Smooth muscle cell (in vitro differentiated cells): ENCODE measurements around the gene IL18RAP. TPM values are rescaled to one million over a fixed set of nuclear protein-coding genes. Genes with fewer than 3 reads are reported as not detected.

Experiments
- DNase-seq: peaks from one replicate; lab custom pipeline; 2025; ENCODE audit not compliant: unreplicated experiment; lab: John Stamatoyannopoulos, UW
- H2AFZ ChIP-seq: fragments of 200-600 bp; sonication (generic); 2 replicates; pipeline ENCODE4 v1.6.0; 2016; ENCODE audit warnings: antibody characterized with exemption, low read depth, mild to moderate bottlenecking
- H3F3A ChIP-seq: fragments of 200-600 bp; sonication (generic); 2 replicates; pipeline ENCODE4 v1.6.0; 2017; ENCODE audit warnings: antibody characterized with exemption, low read depth
- H3K27ac ChIP-seq: fragments of 200-600 bp; sonication (generic); 2 replicates; pipeline ENCODE4 v1.5.1; 2016; ENCODE audit warnings: low read depth, mild to moderate bottlenecking
- H3K27me3 ChIP-seq: fragments of 200-600 bp; sonication (generic); 2 replicates; pipeline ENCODE4 v1.6.1; 2016; ENCODE audit warnings: low read depth, mild to moderate bottlenecking
- H3K36me3 ChIP-seq: fragments of 200-600 bp; sonication (generic); 2 replicates; pipeline ENCODE4 v1.5.1; 2016; ENCODE audit warnings: low read depth
- H3K4me1 ChIP-seq: fragments of 200-600 bp; sonication (generic); 2 replicates; pipeline ENCODE4 v1.5.1; 2016; ENCODE audit warnings: low read depth
- H3K4me2 ChIP-seq: fragments of 200-600 bp; sonication (generic); 2 replicates; pipeline ENCODE4 v1.6.0; 2016; ENCODE audit warnings: mild to moderate bottlenecking
- H3K4me3 ChIP-seq: fragments of 200-600 bp; sonication (generic); 2 replicates; pipeline ENCODE4 v1.5.1; 2016; ENCODE audit warnings: mild to moderate bottlenecking
- H3K79me2 ChIP-seq: fragments of 200-600 bp; sonication (generic); 2 replicates; pipeline ENCODE4 v1.6.0; 2016; ENCODE audit warnings: low read depth, mild to moderate bottlenecking
- H3K9ac ChIP-seq: fragments of 200-600 bp; sonication (generic); 2 replicates; pipeline ENCODE4 v1.6.0; 2016; ENCODE audit warnings: low read depth
- H3K9me3 ChIP-seq: fragments of 200-600 bp; sonication (generic); replicated peaks from 2 replicates; pipeline ENCODE4 v1.5.1; 2016; ENCODE audit warnings: low read depth
- H4K20me1 ChIP-seq: fragments of 200-600 bp; sonication (generic); 2 replicates; pipeline ENCODE4 v1.6.0; 2016; ENCODE audit warnings: low read depth
- WGBS: methylation state at CpG from one replicate; pipeline ENCODE4 v1.1.7; 2016; ENCODE audit warnings: low lambda C conversion rate; 5-methylcytosine and 5-hydroxymethylcytosine counted together
- polyA plus RNA-seq: library from polyadenylated mRNA; unstranded; fragments of >200 nt; fragmentation: Nextera tagmentation; extraction: Ambion mirVana; gene quantifications from 2 replicates; pipeline ENCODE4 v1.2.1, GENCODE V29; 2016
- total RNA-seq: library from RNA; depleted of rRNA; stranded (reverse); fragments of >200 nt; gene quantifications from 2 replicates; pipeline ENCODE4 v1.2.3, GENCODE V29; 2014
- TF ChIP-seq, protein P1 (sequence below): fragments of 200-600 bp; sonication (generic); IDR thresholded peaks from 2 replicates; pipeline ENCODE4 v1.5.1; 2017; ENCODE audit warnings: borderline replicate concordance, mild to moderate bottlenecking, antibody characterized with exemption; ENCODE audit not compliant: insufficient read depth, poor library complexity, severe bottlenecking

The IL18RAP gene
- total and polyA plus RNA-seq, 2 experiments from 2014 or later: not detected

GRCh38 chr2:102483086-102483485, 60.1 kb downstream of the IL18RAP start:
- TF ChIP-seq, protein P1, sequence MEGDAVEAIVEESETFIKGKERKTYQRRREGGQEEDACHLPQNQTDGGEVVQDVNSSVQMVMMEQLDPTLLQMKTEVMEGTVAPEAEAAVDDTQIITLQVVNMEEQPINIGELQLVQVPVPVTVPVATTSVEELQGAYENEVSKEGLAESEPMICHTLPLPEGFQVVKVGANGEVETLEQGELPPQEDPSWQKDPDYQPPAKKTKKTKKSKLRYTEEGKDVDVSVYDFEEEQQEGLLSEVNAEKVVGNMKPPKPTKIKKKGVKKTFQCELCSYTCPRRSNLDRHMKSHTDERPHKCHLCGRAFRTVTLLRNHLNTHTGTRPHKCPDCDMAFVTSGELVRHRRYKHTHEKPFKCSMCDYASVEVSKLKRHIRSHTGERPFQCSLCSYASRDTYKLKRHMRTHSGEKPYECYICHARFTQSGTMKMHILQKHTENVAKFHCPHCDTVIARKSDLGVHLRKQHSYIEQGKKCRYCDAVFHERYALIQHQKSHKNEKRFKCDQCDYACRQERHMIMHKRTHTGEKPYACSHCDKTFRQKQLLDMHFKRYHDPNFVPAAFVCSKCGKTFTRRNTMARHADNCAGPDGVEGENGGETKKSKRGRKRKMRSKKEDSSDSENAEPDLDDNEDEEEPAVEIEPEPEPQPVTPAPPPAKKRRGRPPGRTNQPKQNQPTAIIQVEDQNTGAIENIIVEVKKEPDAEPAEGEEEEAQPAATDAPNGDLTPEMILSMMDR: no peak
- Histone ChIP-seq H3F3A (no peaks in the 10 kb centered on the region), H3K36me3 (no peaks in the 10 kb centered on the region), H4K20me1 (no peaks in the 10 kb centered on the region), H3K27ac (no peak overlapping the region), H3K9me3 (no peaks in the 10 kb centered on the region), H2AFZ (no peak overlapping the region), H3K9ac (no peak overlapping the region), H3K4me2 (no peak overlapping the region), H3K27me3 (no peaks in the 10 kb centered on the region), H3K4me3 (no peak overlapping the region), H3K79me2 (no peaks in the 10 kb centered on the region), H3K4me1 (peaks cover 4% of the 10 kb centered on the region)
- DNase-seq: no peak
- WGBS: 88% methylated on average over 6 of the region's 6 CpGs

GRCh38 chr2:102484310-102485061, 61.5 kb downstream of the IL18RAP start:
- Histone ChIP-seq H3K9ac (no peak overlapping the region), H3K9me3 (no peaks in the 10 kb centered on the region), H3K4me2 (no peak overlapping the region), H2AFZ (no peak overlapping the region), H4K20me1 (no peaks in the 10 kb centered on the region), H3K36me3 (no peaks in the 10 kb centered on the region), H3F3A (no peaks in the 10 kb centered on the region), H3K27ac (no peak overlapping the region), H3K4me1 (peaks cover 4% of the 10 kb centered on the region), H3K4me3 (no peak overlapping the region), H3K79me2 (no peaks in the 10 kb centered on the region), H3K27me3 (no peaks in the 10 kb centered on the region)
- no peak for DNase-seq
- TF ChIP-seq, protein P1: no peak
- 86% methylated on average over 6 of the region's 6 CpGs for WGBS

DNA sequence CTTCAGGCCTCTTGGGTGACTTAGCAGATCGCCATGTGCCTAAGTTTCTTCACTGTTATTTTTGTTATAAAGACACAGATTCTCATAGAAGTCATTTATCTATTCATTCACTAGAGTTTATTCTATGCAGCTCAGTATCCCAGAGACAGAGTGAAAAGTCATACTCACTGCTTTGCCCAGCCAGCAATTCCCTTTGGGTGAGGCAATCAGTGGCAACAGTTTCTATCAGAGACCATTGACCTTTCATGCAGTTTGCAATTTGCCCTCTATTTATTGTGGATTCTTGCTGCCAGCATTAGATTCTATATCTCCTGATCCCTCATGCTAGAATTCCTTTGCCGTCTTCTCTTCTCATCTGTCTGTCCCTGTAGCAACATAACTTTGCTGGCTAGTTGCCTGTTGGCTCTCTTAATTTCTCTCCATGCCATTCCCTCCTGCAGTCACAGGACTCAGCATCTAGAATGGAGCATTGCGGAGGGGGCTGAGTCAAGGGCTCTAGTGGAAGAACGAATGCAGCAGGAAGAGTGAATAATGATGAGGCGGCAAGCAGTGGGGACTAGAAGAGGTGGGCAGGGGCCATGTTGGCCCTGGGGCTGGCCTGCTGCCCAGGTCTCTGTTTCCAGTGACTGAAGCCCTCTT, 62.3 kb downstream of the IL18RAP start:
- 87% methylated on average over 5 of the region's 5 CpGs for WGBS
- Histone ChIP-seq H3K79me2 (no peaks in the 10 kb centered on the region), H3F3A (no peaks in the 10 kb centered on the region), H3K36me3 (no peaks in the 10 kb centered on the region), H3K4me1 (peaks cover 4% of the 10 kb centered on the region), H4K20me1 (no peaks in the 10 kb centered on the region), H3K27ac (no peak overlapping the region), H3K4me2 (no peak overlapping the region), H3K9ac (no peak overlapping the region), H3K4me3 (no peak overlapping the region), H3K27me3 (no peaks in the 10 kb centered on the region), H2AFZ (no peak overlapping the region), H3K9me3 (no peaks in the 10 kb centered on the region)
- TF ChIP-seq, protein P1: no peak
- DNase-seq: no peak
